Measurements from ENCODE around the gene XRCC1. TPM values are rescaled to one million over a fixed set of nuclear protein-coding genes. Genes with fewer than 3 reads are reported as not detected.

XRCC1 gene
- total and polyA plus RNA-seq, 10 of the 15 experiments (the other 5 are each of a cell fraction or from before 2014, with no cell fraction given) = 2.0 to 51.1 (median 33.7) TPM

DNA sequence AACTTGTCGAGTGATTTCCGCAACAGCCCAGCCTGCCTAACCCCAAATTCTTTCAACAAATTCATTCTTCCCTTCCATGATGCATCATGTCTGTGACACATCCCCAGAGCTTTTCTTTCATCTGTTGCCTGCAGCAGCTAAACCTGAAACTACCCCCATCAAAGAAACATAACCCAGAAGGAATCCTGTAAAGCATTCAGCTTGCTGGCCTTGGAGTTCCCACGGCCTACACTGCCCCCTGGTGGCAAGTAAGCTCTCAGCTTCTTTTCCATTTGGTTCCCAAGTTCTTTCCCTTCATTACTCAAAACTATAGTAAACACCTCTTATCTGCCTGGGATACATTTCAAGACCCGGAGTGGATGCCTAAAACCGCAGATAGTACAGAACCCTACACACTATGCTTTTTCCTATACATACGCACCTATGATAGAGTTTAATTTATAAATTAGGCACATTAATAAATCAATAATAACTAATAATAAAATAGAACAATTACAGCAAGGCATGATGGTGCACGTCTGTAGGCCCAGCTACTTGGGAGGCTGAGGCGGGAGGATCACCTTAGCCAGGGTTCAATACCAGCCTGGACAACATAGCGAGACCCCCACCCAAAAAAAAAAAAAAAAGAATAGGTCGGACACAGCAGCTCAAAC, 55.8 kb downstream of the XRCC1 start:
- ATAC-seq (peak; percentile 77), DNase-seq (ENCODE audit: low read depth, low spot score) (peak; percentile 33), FAIRE-seq (peak; percentile 83)
- H3K4me2 ChIP-seq (ENCODE audit: control insufficient read depth, insufficient read depth) = no peak overlapping the region
- no peak overlapping the region for H3K9ac ChIP-seq (ENCODE audit: control insufficient read depth, insufficient read depth, low read length)
- WGBS (ENCODE audit: insufficient coverage, insufficient replicate concordance, low lambda C conversion rate, missing lambda C conversion rate) = 20% methylated on average over 10 of the region's 10 CpGs
- intact Hi-C loops (cut with micrococcal nuclease; ENCODE audit: unreplicated experiment) (loop anchor here (1.0 kb wide), 1 partner anchor 72 kb away; no protein-coding TSS in a partner anchor), in situ Hi-C loops (cut with MboI) (loop anchor here (5.0 kb wide), 1 partner anchor 72 kb away; no protein-coding TSS in a partner anchor)
- ChIA-PET CTCF (interaction anchor here (0.6 to 9.3 kb wide), 37 partner anchors 9 to 349 kb away, joined by 3 to 393 read pairs (median 7); partner anchors contain the start of genes IRGQ, LYPD3, PHLDB3 and ZNF575), POLR2A (interaction anchor here (0.7 to 1.6 kb wide), 6 partner anchors 14 to 73 kb away, joined by 3 to 11 read pairs (median 4); partner anchors contain the start of genes PHLDB3 and ZNF575), SMC1A (ENCODE audit: uncharacterized antibody, unreplicated experiment) (interaction anchor here (0.5 to 6.9 kb wide), 24 partner anchors 9 to 145 kb away, joined by 3 to 194 read pairs (median 5); partner anchors contain the start of gene PHLDB3), RAD21 (ENCODE audit: unreplicated experiment) (interaction anchor here (0.7 to 4.8 kb wide), 18 partner anchors 9 to 149 kb away, joined by 3 to 186 read pairs (median 5); partner anchors contain the start of genes IRGQ, PHLDB3, ZNF575 and ZNF576)
- H3K79me2 ChIP-seq (ENCODE audit: control insufficient read depth, insufficient read depth, low read length) = peaks cover 1% of the 10 kb centered on the region; the same call in 1 of the 2 replicates
- H2AFZ ChIP-seq (ENCODE audit: control insufficient read depth, low read depth, low read length) = no peak overlapping the region
- peaks cover under 1% of the 10 kb centered on the region; the same call in 1 of the 2 replicates for H3K4me1 ChIP-seq (ENCODE audit: control insufficient read depth, insufficient read depth, low read length)
- no peaks in the 10 kb centered on the region for H3K27me3 ChIP-seq (replicated peaks in 1 of 2; ENCODE audit: control insufficient read depth in 2 of 2, insufficient read depth in 2 of 2, low read length in 1 of 2)
- H4K20me1 ChIP-seq (ENCODE audit: control insufficient read depth, insufficient read depth) = no peaks in the 10 kb centered on the region
- no peaks in the 10 kb centered on the region; the same call in 2 of the 3 replicates for H3K9me3 ChIP-seq (replicated peaks; ENCODE audit: control insufficient read depth, insufficient read depth, low read length)
- TSS peak; percentile 55 for BruUV-seq (replicated peaks)
- no peak overlapping the region for H3K4me3 ChIP-seq
- H3K36me3 ChIP-seq (ENCODE audit: control insufficient read depth in 2 of 2, insufficient read depth in 2 of 2, low read length in 1 of 2) = no peaks in the 10 kb centered on the region; a peak in 1 of 4 replicates
- H3K27ac ChIP-seq (ENCODE audit: control insufficient read depth, insufficient read depth) = no peak overlapping the region
- no peak for TF ChIP-seq POLR2AphosphoS5 (IDR thresholded peaks at IDR 0.05; ENCODE audit: low read length)
- TF ChIP-seq IRF4 (IDR thresholded peaks at IDR 0.05; ENCODE audit: low read depth, low read length) = peak; percentile 44; the same call in 1 of the 2 replicates
- TF ChIP-seq POLR2AphosphoS2 (IDR thresholded peaks at IDR 0.05; ENCODE audit: low read depth, low read length) = no peak
- no peak for TF ChIP-seq ATF7 (IDR thresholded peaks at IDR 0.05; ENCODE audit: low read depth)
- no peak for TF ChIP-seq DPF2 (IDR thresholded peaks at IDR 0.05)
- TF ChIP-seq IKZF1 (conservative IDR thresholded peaks at IDR 0.05) = 0 out of 2 replicates have a peak, but pooled peaks have one; percentile 33
- no peak for TF ChIP-seq RFX5 (IDR thresholded peaks at IDR 0.05; ENCODE audit: low read depth, low read length)
- no peak for TF ChIP-seq RELA (IDR thresholded peaks at IDR 0.05; ENCODE audit: borderline replicate concordance, partially characterized antibody)
- TF ChIP-seq FOXK2 (IDR thresholded peaks at IDR 0.05) = no peak
- no peak for TF ChIP-seq CREB1 (IDR thresholded peaks at IDR 0.05; ENCODE audit: low read depth)
- TF ChIP-seq IKZF2 (IDR thresholded peaks at IDR 0.05) = peak; percentile 47 to 56; a peak in 3 of 4 replicates
- TF ChIP-seq BCLAF1 (IDR thresholded peaks at IDR 0.05) = no peak
- TF ChIP-seq CBFB (IDR thresholded peaks at IDR 0.05; ENCODE audit: low read depth) = no peak
- TF ChIP-seq SMC3 (IDR thresholded peaks at IDR 0.05; ENCODE audit: borderline replicate concordance, low read length) = peak; percentile 96
- no peak for TF ChIP-seq KDM1A (IDR thresholded peaks at IDR 0.05; ENCODE audit: borderline replicate concordance)
- TF ChIP-seq YY1 (IDR thresholded peaks at IDR 0.05; ENCODE audit: low read depth, low read length) = peak; percentile 42; the same call in 1 of the 2 replicates
- TF ChIP-seq NR2F1 (conservative IDR thresholded peaks at IDR 0.05) = no peak
- TF ChIP-seq SMARCA5 (IDR thresholded peaks at IDR 0.05) = 0 out of 2 replicates have a peak, but pooled peaks have one; percentile 32
- TF ChIP-seq, protein P1, sequence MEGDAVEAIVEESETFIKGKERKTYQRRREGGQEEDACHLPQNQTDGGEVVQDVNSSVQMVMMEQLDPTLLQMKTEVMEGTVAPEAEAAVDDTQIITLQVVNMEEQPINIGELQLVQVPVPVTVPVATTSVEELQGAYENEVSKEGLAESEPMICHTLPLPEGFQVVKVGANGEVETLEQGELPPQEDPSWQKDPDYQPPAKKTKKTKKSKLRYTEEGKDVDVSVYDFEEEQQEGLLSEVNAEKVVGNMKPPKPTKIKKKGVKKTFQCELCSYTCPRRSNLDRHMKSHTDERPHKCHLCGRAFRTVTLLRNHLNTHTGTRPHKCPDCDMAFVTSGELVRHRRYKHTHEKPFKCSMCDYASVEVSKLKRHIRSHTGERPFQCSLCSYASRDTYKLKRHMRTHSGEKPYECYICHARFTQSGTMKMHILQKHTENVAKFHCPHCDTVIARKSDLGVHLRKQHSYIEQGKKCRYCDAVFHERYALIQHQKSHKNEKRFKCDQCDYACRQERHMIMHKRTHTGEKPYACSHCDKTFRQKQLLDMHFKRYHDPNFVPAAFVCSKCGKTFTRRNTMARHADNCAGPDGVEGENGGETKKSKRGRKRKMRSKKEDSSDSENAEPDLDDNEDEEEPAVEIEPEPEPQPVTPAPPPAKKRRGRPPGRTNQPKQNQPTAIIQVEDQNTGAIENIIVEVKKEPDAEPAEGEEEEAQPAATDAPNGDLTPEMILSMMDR (IDR thresholded peaks at IDR 0.05 in 2 of 3, conservative IDR thresholded peaks at IDR 0.05 in 1 of 3; ENCODE audit: control insufficient read depth in 2 of 3, extremely low read depth in 1 of 3, insufficient read depth in 1 of 3, low read depth in 3 of 3, low read length in 3 of 3) = peak; percentile 76 to 90 (median 88)

All from GM12878 (cell line).